Measurements from ENCODE around the gene PLEKHH1. TPM values are rescaled to one million over a fixed set of nuclear protein-coding genes. Genes with fewer than 3 reads are reported as not detected.

The PLEKHH1 gene
- total and polyA plus RNA-seq, 2 of the 8 experiments (the other 6 are each of a cell fraction or from before 2014, with no cell fraction given): 28.3 to 33.3 TPM

DNA sequence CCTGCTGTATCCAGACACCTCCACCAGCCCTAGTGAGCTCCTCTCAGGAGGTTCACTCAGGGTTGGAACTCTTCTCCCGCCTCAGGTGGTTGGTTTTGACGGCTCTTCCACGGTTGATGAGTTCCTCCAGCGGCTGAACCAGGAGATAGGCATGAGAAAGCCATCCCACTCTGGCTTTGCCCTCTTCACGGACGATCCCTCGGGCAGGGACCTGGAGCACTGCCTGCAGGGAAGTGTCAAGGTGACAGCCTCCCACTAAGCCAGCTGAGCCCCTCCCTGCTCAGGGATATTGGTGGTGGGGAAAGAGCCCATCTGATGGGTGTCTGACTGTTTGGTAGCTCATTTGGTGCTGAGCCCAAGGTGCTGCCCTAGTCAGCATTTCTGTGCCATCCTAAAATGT lies 46.5 kb downstream of the PLEKHH1 start:
- H3K56ac ChIP-seq (replicated peaks; ENCODE audit: insufficient read length, low read depth, low read length): no peak overlapping the region
- H2BK20ac ChIP-seq (ENCODE audit: low read length): no peak overlapping the region
- 93% methylated on average over 7 of the region's 7 CpGs; no CpG with 5 or more reads in 1 of the 2 experiments for WGBS, 2 experiments (ENCODE audit: extremely low coverage in 1 of 2, insufficient coverage in 1 of 2, insufficient read length in 1 of 2, insufficient replicate concordance in 2 of 2, low coverage in 1 of 2, low lambda C conversion rate in 2 of 2, missing lambda C conversion rate in 1 of 2)
- H3K18ac ChIP-seq (ENCODE audit: extremely low read depth, low read length): no peak overlapping the region
- H4K91ac ChIP-seq (replicated peaks; ENCODE audit: insufficient read length, low read length): no peak overlapping the region
- no peak overlapping the region for H3K14ac ChIP-seq (ENCODE audit: insufficient read length)
- POLR2A ChIA-PET (ENCODE audit: partially characterized antibody): interaction anchor here (1.1 to 1.2 kb wide), 3 partner anchors 9 to 119 kb away, joined by 3 read pairs; no protein-coding TSS in a partner anchor
- H2BK120ac ChIP-seq (replicated peaks; ENCODE audit: low read depth, low read length): no peak overlapping the region
- H3K27ac ChIP-seq (ENCODE audit: low read depth, low read length): no peak overlapping the region
- DNase-seq (ENCODE audit: low read depth in 1 of 2, low spot score in 2 of 2) (no peak), FAIRE-seq (no peak)
- H3K23me2 ChIP-seq (ENCODE audit: low read depth, low read length): no peaks in the 10 kb centered on the region
- no peak overlapping the region for H2BK15ac ChIP-seq (ENCODE audit: low read length)
- H2BK5ac ChIP-seq (ENCODE audit: low read depth, low read length): no peak overlapping the region
- H3K9ac ChIP-seq (replicated peaks in 1 of 4; ENCODE audit: extremely low read depth in 1 of 4, low read depth in 3 of 4, low read length in 3 of 4): no peak overlapping the region
- H2BK12ac ChIP-seq (ENCODE audit: low read depth, low read length): no peak overlapping the region
- no peak overlapping the region for H4K8ac ChIP-seq (ENCODE audit: extremely low read depth, insufficient read depth, low read length)
- peaks cover 0 to 3% of the 10 kb centered on the region in 2 experiments for H4K20me1 ChIP-seq (replicated peaks in 1 of 2; ENCODE audit: control insufficient read depth in 1 of 2, insufficient read depth in 2 of 2, low read length in 2 of 2)
- no peaks in the 10 kb centered on the region for H3K79me2 ChIP-seq (ENCODE audit: control insufficient read depth in 1 of 2, insufficient read depth in 2 of 2, low read length in 2 of 2)
- no peak overlapping the region for H3K4me3 ChIP-seq (ENCODE audit: extremely low read depth in 1 of 4, insufficient read depth in 2 of 4, low read depth in 3 of 4, low read length in 4 of 4)
- no peaks in the 10 kb centered on the region for H3K27me3 ChIP-seq (replicated peaks in 1 of 4; ENCODE audit: control insufficient read depth in 3 of 4, extremely low read depth in 1 of 4, insufficient read depth in 3 of 4, low read length in 3 of 4)
- no peak overlapping the region for H3K4ac ChIP-seq (replicated peaks; ENCODE audit: insufficient read length, low read depth, low read length)
- peaks cover 6 to 19% (median 8%) of the 10 kb centered on the region in 4 experiments; a peak in 5 of 8 replicates for H3K36me3 ChIP-seq (ENCODE audit: control insufficient read depth in 2 of 4, insufficient read depth in 4 of 4, low read length in 3 of 4)
- no peak overlapping the region for H4K5ac ChIP-seq (ENCODE audit: insufficient read length, low read depth, low read length)
- H3K4me1 ChIP-seq (replicated peaks in 1 of 4; ENCODE audit: control insufficient read depth in 3 of 4, insufficient read depth in 4 of 4, low read length in 3 of 4): no peaks in the 10 kb centered on the region
- H3K9me3 ChIP-seq (ENCODE audit: insufficient read depth in 2 of 2, low read depth in 1 of 2, low read length in 1 of 2): no peaks in the 10 kb centered on the region
- H2AK5ac ChIP-seq (ENCODE audit: low read depth, low read length): no peak overlapping the region
- H2AFZ ChIP-seq (ENCODE audit: low read length): no peak overlapping the region
- CTCF ChIA-PET (ENCODE audit: partially characterized antibody): interaction anchor here (0.6 to 28.8 kb wide), 11 partner anchors 9 to 156 kb away, joined by 3 to 924 read pairs (median 9); partner anchors contain the start of genes PLEKHH1 and RDH12
- no peak overlapping the region for H3K23ac ChIP-seq (ENCODE audit: insufficient read length)
- H3K79me1 ChIP-seq (ENCODE audit: low read depth, low read length): no peaks in the 10 kb centered on the region; the same call in 1 of the 2 replicates
- H3K4me2 ChIP-seq (ENCODE audit: insufficient read depth in 1 of 2, low read depth in 2 of 2, low read length in 2 of 2): no peak overlapping the region
- TF ChIP-seq RXRA (IDR thresholded peaks at IDR 0.05; ENCODE audit: insufficient read depth, low read depth, low read length) (no peak), POU5F1 (IDR thresholded peaks at IDR 0.05; ENCODE audit: low read depth, low read length) (no peak), SIRT6 (IDR thresholded peaks at IDR 0.05; ENCODE audit: low read length) (no peak), SP4 (IDR thresholded peaks at IDR 0.05; ENCODE audit: low read length) (no peak), CBX8 (IDR thresholded peaks at IDR 0.05; ENCODE audit: borderline replicate concordance, low read depth, low read length) (no peak)
- TF ChIP-seq, protein P1, sequence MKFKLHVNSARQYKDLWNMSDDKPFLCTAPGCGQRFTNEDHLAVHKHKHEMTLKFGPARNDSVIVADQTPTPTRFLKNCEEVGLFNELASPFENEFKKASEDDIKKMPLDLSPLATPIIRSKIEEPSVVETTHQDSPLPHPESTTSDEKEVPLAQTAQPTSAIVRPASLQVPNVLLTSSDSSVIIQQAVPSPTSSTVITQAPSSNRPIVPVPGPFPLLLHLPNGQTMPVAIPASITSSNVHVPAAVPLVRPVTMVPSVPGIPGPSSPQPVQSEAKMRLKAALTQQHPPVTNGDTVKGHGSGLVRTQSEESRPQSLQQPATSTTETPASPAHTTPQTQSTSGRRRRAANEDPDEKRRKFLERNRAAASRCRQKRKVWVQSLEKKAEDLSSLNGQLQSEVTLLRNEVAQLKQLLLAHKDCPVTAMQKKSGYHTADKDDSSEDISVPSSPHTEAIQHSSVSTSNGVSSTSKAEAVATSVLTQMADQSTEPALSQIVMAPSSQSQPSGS (IDR thresholded peaks at IDR 0.05; ENCODE audit: low read length): no peak
- TF ChIP-seq, protein P2, sequence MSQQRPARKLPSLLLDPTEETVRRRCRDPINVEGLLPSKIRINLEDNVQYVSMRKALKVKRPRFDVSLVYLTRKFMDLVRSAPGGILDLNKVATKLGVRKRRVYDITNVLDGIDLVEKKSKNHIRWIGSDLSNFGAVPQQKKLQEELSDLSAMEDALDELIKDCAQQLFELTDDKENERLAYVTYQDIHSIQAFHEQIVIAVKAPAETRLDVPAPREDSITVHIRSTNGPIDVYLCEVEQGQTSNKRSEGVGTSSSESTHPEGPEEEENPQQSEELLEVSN (IDR thresholded peaks at IDR 0.05): no peak
